Thyroid gland (tissue), 4 donors: ENCODE results near the gene ZNF668. TPM values are rescaled to one million over a fixed set of nuclear protein-coding genes. Genes with fewer than 3 reads are reported as not detected.

Experiments used
- DNase-seq, 2 donors: peaks; one replicate each; pipeline ENCODE4 v3.0.0-alpha.2; 2019
- H3K27ac ChIP-seq, 3 donors: fragments of 200-600 bp; sonication (generic); 1 replicate in 2 of 3; 2 replicates in 1 of 3; pipeline ENCODE4 v1.5.1; 2016 to 2019; ENCODE audit warnings: mild to moderate bottlenecking in 1 of 3, moderate library complexity in 1 of 3
- H3K27me3 ChIP-seq: fragments of 200-600 bp; sonication (generic); one replicate; pipeline ENCODE4 v1.5.1; 2019
- H3K36me3 ChIP-seq, 2 donors: fragments of 200-600 bp; sonication (generic); one replicate each; pipeline ENCODE4 v1.5.1; 2016 to 2019
- H3K4me1 ChIP-seq, 2 donors: fragments of 200-600 bp; sonication (generic); one replicate each; pipeline ENCODE4 v1.5.1; 2017 to 2019
- H3K4me3 ChIP-seq, 3 donors: fragments of 200-600 bp; sonication (generic); replicated peaks in 1 of 3; 1 replicate in 2 of 3; 2 replicates in 1 of 3; pipeline ENCODE4 v1.5.1; 2016; ENCODE audit warnings: mild to moderate bottlenecking in 1 of 3
- H3K9me3 ChIP-seq: fragments of 200-600 bp; sonication (generic); one replicate; pipeline ENCODE4 v1.5.1; 2017
- POLR2A ChIP-seq, 2 donors: fragments of 450-650 bp; IDR thresholded peaks; one replicate each; pipeline ENCODE4 v1.6.1; 2017; ENCODE audit warnings: antibody characterized with exemption in 2 of 2, mild to moderate bottlenecking in 2 of 2, moderate library complexity in 1 of 2
- WGBS, 2 donors: methylation state at CpG; one replicate each; pipeline ENCODE4 v1.1.5; 2017; 5-methylcytosine and 5-hydroxymethylcytosine counted together
- intact Hi-C: fragments of 100-400 bp; cut with DNase I; formaldehyde crosslinking; loops from one replicate; pipeline ENCODE4 v1.15.1; 2023
- total RNA-seq, 4 donors: library from RNA; depleted of rRNA; stranded (reverse); fragments of >200 nt; gene quantifications; one replicate each; pipeline ENCODE4 v1.2.3, GENCODE V29; 2016
- TF ChIP-seq, protein P1 (sequence below), 6 experiments: fragments of 200-600 bp in 3 of 6; fragments of 450-650 bp in 3 of 6; sonication (generic) in 3 of 6; IDR thresholded peaks; one replicate each; pipeline ENCODE4 v1.5.1; 2016 to 2019; ENCODE audit warnings: antibody characterized with exemption in 6 of 6, mild to moderate bottlenecking in 2 of 6, inconsistent platforms in 1 of 6, moderate library complexity in 1 of 6

ZNF668 gene
- total RNA-seq, 4 donors from 2014 or later: 9.0 to 15.2 (median 11.9) TPM

DNA sequence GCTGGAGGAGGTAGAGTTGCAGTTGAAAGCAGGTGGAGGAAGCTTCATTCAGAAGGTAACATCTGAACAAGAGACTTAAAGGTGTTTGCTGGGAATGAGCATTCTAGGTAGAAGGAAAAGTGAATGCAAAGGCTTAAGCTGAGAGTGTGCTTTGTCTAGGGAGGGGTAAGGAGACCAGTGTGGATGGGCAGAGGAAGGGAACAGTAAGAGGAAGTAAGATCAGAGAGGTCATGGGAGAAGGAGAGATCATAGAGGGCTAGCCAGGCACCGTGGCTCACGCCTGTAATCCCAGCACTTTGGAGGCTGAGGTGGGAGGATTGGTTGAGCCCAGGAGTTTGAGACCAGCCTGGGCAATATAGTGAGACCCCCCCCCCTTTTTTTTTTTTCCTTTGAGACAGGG, 37.3 kb downstream of the ZNF668 start:
- peaks cover 11 to 12% of the 10 kb centered on the region in 2 donors for H3K4me1 ChIP-seq
- intact Hi-C loops: no loop called here
- no peak for DNase-seq
- WGBS, 2 donors: 64 to 82% methylated on average over 2 of the region's 2 CpGs
- TF ChIP-seq, protein P1, sequence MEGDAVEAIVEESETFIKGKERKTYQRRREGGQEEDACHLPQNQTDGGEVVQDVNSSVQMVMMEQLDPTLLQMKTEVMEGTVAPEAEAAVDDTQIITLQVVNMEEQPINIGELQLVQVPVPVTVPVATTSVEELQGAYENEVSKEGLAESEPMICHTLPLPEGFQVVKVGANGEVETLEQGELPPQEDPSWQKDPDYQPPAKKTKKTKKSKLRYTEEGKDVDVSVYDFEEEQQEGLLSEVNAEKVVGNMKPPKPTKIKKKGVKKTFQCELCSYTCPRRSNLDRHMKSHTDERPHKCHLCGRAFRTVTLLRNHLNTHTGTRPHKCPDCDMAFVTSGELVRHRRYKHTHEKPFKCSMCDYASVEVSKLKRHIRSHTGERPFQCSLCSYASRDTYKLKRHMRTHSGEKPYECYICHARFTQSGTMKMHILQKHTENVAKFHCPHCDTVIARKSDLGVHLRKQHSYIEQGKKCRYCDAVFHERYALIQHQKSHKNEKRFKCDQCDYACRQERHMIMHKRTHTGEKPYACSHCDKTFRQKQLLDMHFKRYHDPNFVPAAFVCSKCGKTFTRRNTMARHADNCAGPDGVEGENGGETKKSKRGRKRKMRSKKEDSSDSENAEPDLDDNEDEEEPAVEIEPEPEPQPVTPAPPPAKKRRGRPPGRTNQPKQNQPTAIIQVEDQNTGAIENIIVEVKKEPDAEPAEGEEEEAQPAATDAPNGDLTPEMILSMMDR (IDR thresholded peaks at IDR 0.05): no peak
- no peak for TF ChIP-seq POLR2A (IDR thresholded peaks at IDR 0.05)
- no peaks in the 10 kb centered on the region for H3K27me3 ChIP-seq
- H3K9me3 ChIP-seq: no peaks in the 10 kb centered on the region
- no peak overlapping the region for H3K27ac ChIP-seq
- H3K4me3 ChIP-seq: no peak overlapping the region
- peaks cover 28 to 31% of the 10 kb centered on the region in 2 donors for H3K36me3 ChIP-seq

GRCh38 chr16:31033709-31034492, 40.1 kb downstream of the ZNF668 start:
- Histone ChIP-seq H3K27ac (peak overlapping the region; percentile 20 to 95 (median 91)), H3K4me3 (peak overlapping the region; percentile 50 to 100 (median 64)), H3K27me3 (no peaks in the 10 kb centered on the region), H3K9me3 (no peaks in the 10 kb centered on the region), H3K36me3 (peaks cover 12 to 13% of the 10 kb centered on the region in 2 donors), H3K4me1 (peaks cover 11 to 12% of the 10 kb centered on the region in 2 donors)
- intact Hi-C loops: no loop called here
- peak; percentile 92 to 93 for DNase-seq
- TF ChIP-seq, protein P1 (IDR thresholded peaks at IDR 0.05): peak in 1 of 6 experiments; percentile 10
- peak; percentile 35 to 60 for TF ChIP-seq POLR2A (IDR thresholded peaks at IDR 0.05)
- WGBS, 2 donors: 1% methylated on average over 19 to 47 of the region's 47 CpGs

GRCh38 chr16:31032736-31033708, 41.0 kb downstream of the ZNF668 start, which contains the start of gene STX4:
Gene STX4, plus strand, starts transcription at chr16:31033558. Its CDS starts 248 bp downstream, at chr16:31033806.
- Histone ChIP-seq H3K9me3 (no peaks in the 10 kb centered on the region), H3K4me3 (peak within 1 kb of the TSS; percentile 50 to 100 (median 89)), H3K27me3 (no peaks in the 10 kb centered on the region), H3K36me3 (peaks cover 4% of the 10 kb centered on the region in 2 donors), H3K4me1 (peaks cover 11 to 12% of the 10 kb centered on the region in 2 donors), H3K27ac (peak within 1 kb of the TSS; percentile 91 to 95 (median 95))
- TF ChIP-seq, protein P1 (IDR thresholded peaks at IDR 0.05): peak in 3 of 6 experiments; percentile 5 to 28 (median 20)
- TF ChIP-seq POLR2A (IDR thresholded peaks at IDR 0.05): peak in 1 of 2 donors; percentile 68
- intact Hi-C loops: no loop called here
- peak; percentile 97 to 98 for DNase-seq
- 1 to 2% methylated on average over 26 to 28 of the region's 75 CpGs for WGBS, 2 donors

- no peaks in the 10 kb centered on the region for H3K27me3 ChIP-seq
- intact Hi-C loops: no loop called here
- H3K36me3 ChIP-seq: no peaks in the 10 kb centered on the region
- WGBS, 2 donors: 82 to 86% methylated on average over 4 of the region's 4 CpGs
- DNase-seq: no peak
- H3K9me3 ChIP-seq: no peaks in the 10 kb centered on the region
- H3K4me3 ChIP-seq: no peak overlapping the region
- no peak overlapping the region for H3K27ac ChIP-seq
- H3K4me1 ChIP-seq: peaks cover 11 to 12% of the 10 kb centered on the region in 2 donors
- TF ChIP-seq, protein P1 (IDR thresholded peaks at IDR 0.05): no peak
- TF ChIP-seq POLR2A (IDR thresholded peaks at IDR 0.05): no peak
These were observed 42.8 kb downstream of the ZNF668 start for GRCh38 chr16:31031276-31031675.
